ENCODE data around the gene TMEM242. TPM values are rescaled to one million over a fixed set of nuclear protein-coding genes. Genes with fewer than 3 reads are reported as not detected.

TMEM242 gene
- total and polyA plus RNA-seq, 2 of the 4 experiments (the other 2 are of a cell fraction): 2.3 to 4.6 TPM

- H4K5ac ChIP-seq (ENCODE audit: low read depth, low read length): no peak overlapping the region
- intact Hi-C loops (cut with micrococcal nuclease): no loop called here
- H3K36me3 ChIP-seq (ENCODE audit: control insufficient read depth, insufficient read depth, low read length): peaks cover 8% of the 10 kb centered on the region; the same call in 1 of the 2 replicates
- ChIA-PET POLR2A (ENCODE audit: unreplicated experiment) (no interaction called here), CTCF (no interaction called here)
- H3K27ac ChIP-seq (ENCODE audit: insufficient read depth, low read length): no peak overlapping the region
- no peak overlapping the region for H2BK5ac ChIP-seq (ENCODE audit: low read depth, low read length, poor library complexity, severe bottlenecking)
- no CpG with 5 or more reads among the region's 5 CpGs for WGBS, 2 experiments (ENCODE audit: extremely low coverage in 2 of 2, insufficient read length in 1 of 2)
- H4K8ac ChIP-seq (ENCODE audit: low read depth in 2 of 2, low read length in 2 of 2): no peak overlapping the region
- H3K18ac ChIP-seq (ENCODE audit: low read depth, low read length): no peak overlapping the region
- no TSS peak for BruUV-seq (replicated peaks)
- no peaks in the 10 kb centered on the region for H3K9me1 ChIP-seq (ENCODE audit: insufficient read depth, low read length)
- H3K9me3 ChIP-seq (ENCODE audit: control insufficient read depth, insufficient read depth, low read length): no peaks in the 10 kb centered on the region
- TF ChIP-seq CEBPB (IDR thresholded peaks at IDR 0.05; ENCODE audit: low read depth, low read length) (no peak), USF2 (IDR thresholded peaks at IDR 0.05; ENCODE audit: low read depth, low read length) (no peak), RAD21 (IDR thresholded peaks at IDR 0.05; ENCODE audit: low read length) (no peak), NFE2L2 (IDR thresholded peaks at IDR 0.05; ENCODE audit: low read depth, low read length) (no peak), CHD1 (IDR thresholded peaks at IDR 0.05; ENCODE audit: low read depth, low read length) (no peak), MAFK (IDR thresholded peaks at IDR 0.05; ENCODE audit: low read depth, low read length) (no peak), SMC3 (IDR thresholded peaks at IDR 0.05; ENCODE audit: low read depth, low read length) (no peak), RCOR1 (IDR thresholded peaks at IDR 0.05; ENCODE audit: insufficient replicate concordance, low read length) (no peak), BHLHE40 (IDR thresholded peaks at IDR 0.05; ENCODE audit: low read depth, low read length) (no peak), MAZ (IDR thresholded peaks at IDR 0.05; ENCODE audit: borderline replicate concordance, low read depth, low read length) (no peak), ELK1 (IDR thresholded peaks at IDR 0.05; ENCODE audit: borderline replicate concordance, low read depth, low read length) (no peak), POLR2A (IDR thresholded peaks at IDR 0.05; ENCODE audit: low read depth, low read length) (no peak), RFX5 (IDR thresholded peaks at IDR 0.05; ENCODE audit: low read depth, low read length) (no peak), MXI1 (IDR thresholded peaks at IDR 0.05; ENCODE audit: borderline replicate concordance, low read depth, low read length) (no peak), CTCF (conservative IDR thresholded peaks at IDR 0.05; ENCODE audit: low read depth, low read length) (no peak), FOS (IDR thresholded peaks at IDR 0.05; ENCODE audit: low read depth, low read length) (no peak)
- H3K4me1 ChIP-seq (ENCODE audit: control insufficient read depth, insufficient read depth, low read length): no peaks in the 10 kb centered on the region
- no peak overlapping the region for H4K91ac ChIP-seq (ENCODE audit: insufficient read depth, low read depth, low read length)
- no peak overlapping the region for H3K4me3 ChIP-seq (ENCODE audit: insufficient read depth, low read depth, low read length)
- in situ Hi-C loops (cut with MboI; ENCODE audit: low sequenced_read_pairs): no loop called here
- no peak for DNase-seq
- no peak overlapping the region for H3K23ac ChIP-seq (ENCODE audit: low read depth, low read length)
- no peak overlapping the region for H3K14ac ChIP-seq (replicated peaks; ENCODE audit: low read depth, low read length)
- no peak overlapping the region for H2BK20ac ChIP-seq (ENCODE audit: low read depth, low read length)
- H3K56ac ChIP-seq (ENCODE audit: extremely low read depth, insufficient read depth, low read length): no peak overlapping the region
- no peaks in the 10 kb centered on the region; a peak in 1 of 4 replicates for H3K79me1 ChIP-seq (ENCODE audit: low read depth in 1 of 2, low read length in 2 of 2)
- no peak overlapping the region for H3K4me2 ChIP-seq (ENCODE audit: low read depth, low read length)
- no peaks in the 10 kb centered on the region for H4K20me1 ChIP-seq (ENCODE audit: insufficient read depth, low read length)
- H3K27me3 ChIP-seq (ENCODE audit: control insufficient read depth, insufficient read depth, low read length): no peaks in the 10 kb centered on the region; the same call in 1 of the 2 replicates
- H2BK15ac ChIP-seq (ENCODE audit: low read depth, low read length): no peak overlapping the region
- H3K4ac ChIP-seq (ENCODE audit: low read depth, low read length): no peak overlapping the region
- ATAC-seq (ENCODE audit: low read depth): no peak
- no peak overlapping the region for H2AK5ac ChIP-seq (ENCODE audit: low read depth, low read length)
- no peak overlapping the region for H2BK120ac ChIP-seq (ENCODE audit: low read depth, low read length)
- dilution Hi-C loops (cut with HindIII; ENCODE audit: low sequenced_read_pairs, unreplicated experiment): no loop called here
- H3K9ac ChIP-seq (ENCODE audit: low read depth, low read length): no peak overlapping the region
- no peak overlapping the region for H2AK9ac ChIP-seq (replicated peaks; ENCODE audit: low read depth, low read length, poor library complexity)
- H2AFZ ChIP-seq (replicated peaks; ENCODE audit: low read length, poor library complexity): no peak overlapping the region
These were observed 37.9 kb downstream of the TMEM242 start for GRCh38 chr6:157285422-157285779.
